ENCODE measurements around the gene NEMP1.

DNA sequence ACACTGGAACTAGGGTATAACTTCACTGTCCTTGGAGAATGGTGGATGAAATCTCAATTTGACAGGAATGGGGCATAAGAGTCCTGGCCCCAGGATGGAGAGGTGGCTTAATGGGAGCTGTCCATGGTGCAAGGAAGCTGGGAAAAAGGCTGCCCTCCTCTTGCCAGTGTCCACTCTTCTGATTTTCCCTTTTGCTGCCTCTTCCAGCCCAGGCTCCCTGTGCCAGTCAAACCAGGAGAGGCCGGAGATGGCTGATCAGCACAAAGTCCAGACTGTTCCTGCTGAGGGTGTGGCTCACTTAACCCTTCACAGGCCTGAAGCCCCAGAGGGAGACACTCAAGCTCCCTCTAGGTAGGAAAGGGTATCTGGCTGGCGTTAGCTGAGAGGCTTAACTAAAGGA is 28.7 kb downstream of the NEMP1 start, which contains the start of gene MYO1A:
- TF ChIP-seq, protein P1, sequence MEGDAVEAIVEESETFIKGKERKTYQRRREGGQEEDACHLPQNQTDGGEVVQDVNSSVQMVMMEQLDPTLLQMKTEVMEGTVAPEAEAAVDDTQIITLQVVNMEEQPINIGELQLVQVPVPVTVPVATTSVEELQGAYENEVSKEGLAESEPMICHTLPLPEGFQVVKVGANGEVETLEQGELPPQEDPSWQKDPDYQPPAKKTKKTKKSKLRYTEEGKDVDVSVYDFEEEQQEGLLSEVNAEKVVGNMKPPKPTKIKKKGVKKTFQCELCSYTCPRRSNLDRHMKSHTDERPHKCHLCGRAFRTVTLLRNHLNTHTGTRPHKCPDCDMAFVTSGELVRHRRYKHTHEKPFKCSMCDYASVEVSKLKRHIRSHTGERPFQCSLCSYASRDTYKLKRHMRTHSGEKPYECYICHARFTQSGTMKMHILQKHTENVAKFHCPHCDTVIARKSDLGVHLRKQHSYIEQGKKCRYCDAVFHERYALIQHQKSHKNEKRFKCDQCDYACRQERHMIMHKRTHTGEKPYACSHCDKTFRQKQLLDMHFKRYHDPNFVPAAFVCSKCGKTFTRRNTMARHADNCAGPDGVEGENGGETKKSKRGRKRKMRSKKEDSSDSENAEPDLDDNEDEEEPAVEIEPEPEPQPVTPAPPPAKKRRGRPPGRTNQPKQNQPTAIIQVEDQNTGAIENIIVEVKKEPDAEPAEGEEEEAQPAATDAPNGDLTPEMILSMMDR (IDR thresholded peaks at IDR 0.05), result no peak
- TF ChIP-seq POLR2AphosphoS5 (IDR thresholded peaks at IDR 0.05), result no peak

Measured in esophagus muscularis mucosa (tissue), 3 donors.